Right lobe of liver (tissue), 4 donors: ENCODE measurements around the gene MYEOV.

ENCODE experiments used
- POLR2A ChIP-seq: fragments of 450-650 bp; IDR thresholded peaks from one replicate; pipeline ENCODE4 v1.6.1; 2017; ENCODE audit warnings: antibody characterized with exemption, mild to moderate bottlenecking
- TF ChIP-seq, protein P1 (sequence below), 4 donors: fragments of 200-600 bp in 3 of 4; fragments of 450-650 bp in 1 of 4; IDR thresholded peaks; one replicate each; pipeline versions ENCODE4 v1.5.1 to v1.8.0; 2016 to 2022; ENCODE audit warnings: antibody characterized with exemption in 4 of 4, mild to moderate bottlenecking in 2 of 4
- donor health status: DM: no; HTN: no; CAD: no.
- donor health status: DM: no; HTN: no; CAD: no.
- donor health status: DM: no; HTN: yes; CAD: no.

DNA sequence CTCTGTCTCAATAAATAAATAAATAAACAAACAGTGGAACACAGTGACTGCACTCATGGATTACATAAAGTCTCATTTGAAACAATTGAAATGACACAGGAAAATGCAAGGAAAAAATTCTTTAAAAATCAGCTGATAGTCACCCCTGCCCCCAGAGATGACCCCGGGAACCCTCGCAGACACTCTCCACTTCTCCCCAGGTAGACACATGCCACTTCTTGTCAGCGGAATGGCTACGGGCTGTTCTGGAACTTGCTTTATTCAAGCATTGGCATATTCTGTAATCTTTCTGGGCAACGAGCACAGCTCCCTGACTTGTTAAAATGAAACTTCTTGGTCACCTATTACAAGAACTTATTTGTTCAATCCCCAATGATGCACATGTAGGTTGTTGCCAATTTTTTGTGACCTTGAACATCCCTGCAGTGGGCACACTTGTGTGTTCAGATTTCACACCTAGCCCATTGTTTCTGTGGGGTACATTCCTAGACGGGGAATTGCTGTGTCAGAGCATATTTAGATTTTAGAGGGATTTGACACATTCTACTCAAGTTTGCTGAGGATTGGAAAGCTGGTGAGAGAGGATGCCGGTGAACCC, 32.8 kb downstream of the MYEOV start:
- TF ChIP-seq, protein P1, sequence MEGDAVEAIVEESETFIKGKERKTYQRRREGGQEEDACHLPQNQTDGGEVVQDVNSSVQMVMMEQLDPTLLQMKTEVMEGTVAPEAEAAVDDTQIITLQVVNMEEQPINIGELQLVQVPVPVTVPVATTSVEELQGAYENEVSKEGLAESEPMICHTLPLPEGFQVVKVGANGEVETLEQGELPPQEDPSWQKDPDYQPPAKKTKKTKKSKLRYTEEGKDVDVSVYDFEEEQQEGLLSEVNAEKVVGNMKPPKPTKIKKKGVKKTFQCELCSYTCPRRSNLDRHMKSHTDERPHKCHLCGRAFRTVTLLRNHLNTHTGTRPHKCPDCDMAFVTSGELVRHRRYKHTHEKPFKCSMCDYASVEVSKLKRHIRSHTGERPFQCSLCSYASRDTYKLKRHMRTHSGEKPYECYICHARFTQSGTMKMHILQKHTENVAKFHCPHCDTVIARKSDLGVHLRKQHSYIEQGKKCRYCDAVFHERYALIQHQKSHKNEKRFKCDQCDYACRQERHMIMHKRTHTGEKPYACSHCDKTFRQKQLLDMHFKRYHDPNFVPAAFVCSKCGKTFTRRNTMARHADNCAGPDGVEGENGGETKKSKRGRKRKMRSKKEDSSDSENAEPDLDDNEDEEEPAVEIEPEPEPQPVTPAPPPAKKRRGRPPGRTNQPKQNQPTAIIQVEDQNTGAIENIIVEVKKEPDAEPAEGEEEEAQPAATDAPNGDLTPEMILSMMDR (IDR thresholded peaks at IDR 0.05): no peak
- no peak for TF ChIP-seq POLR2A
